ENCODE measurements around the gene PRG2.

DNA sequence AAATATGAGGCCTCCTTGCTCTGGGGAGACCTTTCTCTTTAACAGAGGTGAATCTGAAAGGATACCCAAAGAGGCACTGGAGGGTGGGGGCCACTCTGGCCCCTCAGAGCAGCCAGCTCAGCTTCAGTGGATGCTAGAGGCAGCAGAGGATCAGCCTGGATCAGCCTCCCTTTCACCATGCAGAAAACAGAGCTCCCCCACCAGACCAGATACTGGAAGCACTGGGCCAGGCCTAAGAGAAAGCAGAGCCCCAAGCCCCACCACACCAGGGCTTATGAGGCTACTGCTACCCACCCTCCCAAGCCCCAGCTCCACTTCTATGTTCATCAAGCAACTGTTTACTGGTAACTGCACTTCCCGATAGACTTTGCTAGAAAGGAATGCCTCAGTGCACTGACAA, 40.5 kb upstream of the PRG2 start:
- TF ChIP-seq, protein P1, sequence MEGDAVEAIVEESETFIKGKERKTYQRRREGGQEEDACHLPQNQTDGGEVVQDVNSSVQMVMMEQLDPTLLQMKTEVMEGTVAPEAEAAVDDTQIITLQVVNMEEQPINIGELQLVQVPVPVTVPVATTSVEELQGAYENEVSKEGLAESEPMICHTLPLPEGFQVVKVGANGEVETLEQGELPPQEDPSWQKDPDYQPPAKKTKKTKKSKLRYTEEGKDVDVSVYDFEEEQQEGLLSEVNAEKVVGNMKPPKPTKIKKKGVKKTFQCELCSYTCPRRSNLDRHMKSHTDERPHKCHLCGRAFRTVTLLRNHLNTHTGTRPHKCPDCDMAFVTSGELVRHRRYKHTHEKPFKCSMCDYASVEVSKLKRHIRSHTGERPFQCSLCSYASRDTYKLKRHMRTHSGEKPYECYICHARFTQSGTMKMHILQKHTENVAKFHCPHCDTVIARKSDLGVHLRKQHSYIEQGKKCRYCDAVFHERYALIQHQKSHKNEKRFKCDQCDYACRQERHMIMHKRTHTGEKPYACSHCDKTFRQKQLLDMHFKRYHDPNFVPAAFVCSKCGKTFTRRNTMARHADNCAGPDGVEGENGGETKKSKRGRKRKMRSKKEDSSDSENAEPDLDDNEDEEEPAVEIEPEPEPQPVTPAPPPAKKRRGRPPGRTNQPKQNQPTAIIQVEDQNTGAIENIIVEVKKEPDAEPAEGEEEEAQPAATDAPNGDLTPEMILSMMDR (IDR thresholded peaks at IDR 0.05 in 8 of 11, conservative IDR thresholded peaks at IDR 0.05 in 3 of 11): no peak
- TF ChIP-seq POLR2A (IDR thresholded peaks at IDR 0.05) (no peak), POLR2AphosphoS5 (IDR thresholded peaks at IDR 0.05) (no peak)

All from spleen (tissue), 7 donors.